Chondrocyte (in vitro differentiated cells): ENCODE results near the gene SORL1. TPM values are rescaled to one million over a fixed set of nuclear protein-coding genes. Genes with fewer than 3 reads are reported as not detected.

Source experiments
- DNase-seq: peaks from one replicate; pipeline ENCODE4 v3.0.0; 2021; ENCODE audit warnings: mixed read lengths, low spot score
- H3K27ac Mint-ChIP-seq: one replicate; pipeline ENCODE4 v1.8.0; 2021; ENCODE audit warnings: mild to moderate bottlenecking, moderate library complexity, mixed read lengths; ENCODE audit not compliant: unreplicated experiment
- H3K27me3 Mint-ChIP-seq: 2 replicates; pipeline ENCODE4 v1.8.0; 2021; ENCODE audit warnings: low read depth, mixed read lengths
- H3K36me3 Mint-ChIP-seq: 2 replicates; pipeline ENCODE4 v1.8.0; 2021; ENCODE audit warnings: low read depth, mixed read lengths
- H3K4me1 Mint-ChIP-seq: 2 replicates; pipeline ENCODE4 v1.8.0; 2021; ENCODE audit warnings: low read depth, mild to moderate bottlenecking, mixed read lengths
- H3K4me3 Mint-ChIP-seq: one replicate; pipeline ENCODE4 v1.8.0; 2021; ENCODE audit warnings: mild to moderate bottlenecking, moderate library complexity, mixed read lengths; ENCODE audit not compliant: unreplicated experiment
- H3K9me3 Mint-ChIP-seq: 2 replicates; pipeline ENCODE4 v1.8.0; 2021; ENCODE audit warnings: low read depth, mixed read lengths
- CTCF ChIP-seq: fragments of 200-600 bp; sonication (generic); IDR thresholded peaks from 2 replicates; pipeline ENCODE4 v1.5.0; 2021; ENCODE audit warnings: antibody characterized with exemption, mild to moderate bottlenecking, moderate library complexity
- total RNA-seq: library from RNA; stranded (reverse); gene quantifications from 3 replicates; pipeline ENCODE4 v1.2.1, GENCODE V29; 2021

SORL1 gene
- total RNA-seq, 1 donor from 2014 or later = 0.87 TPM

- Mint-ChIP-seq H3K9me3 (no peaks in the 10 kb centered on the region), H3K27ac (no peak overlapping the region), H3K36me3 (no peaks in the 10 kb centered on the region), H3K4me1 (peaks cover 22% of the 10 kb centered on the region), H3K27me3 (peaks cover 36% of the 10 kb centered on the region), H3K4me3 (no peak overlapping the region)
- TF ChIP-seq CTCF = no peak
- DNase-seq = no peak
Measured at GRCh38 chr11:121460941-121461514, 8.9 kb downstream of the SORL1 start.

GRCh38 chr11:121461843-121462242, 9.7 kb downstream of the SORL1 start:
- TF ChIP-seq CTCF = no peak
- no peak overlapping the region for H3K27ac Mint-ChIP-seq

GRCh38 chr11:121463689-121464335, 11.7 kb downstream of the SORL1 start:
- Mint-ChIP-seq H3K4me3 (no peak overlapping the region), H3K36me3 (no peaks in the 10 kb centered on the region), H3K27ac (peak overlapping the region; percentile 85), H3K4me1 (peaks cover 46% of the 10 kb centered on the region), H3K9me3 (no peaks in the 10 kb centered on the region), H3K27me3 (peaks cover 19% of the 10 kb centered on the region)
- TF ChIP-seq CTCF = no peak
- no peak for DNase-seq

More at GRCh38 chr11:121461843-121462242, 9.7 kb downstream of the SORL1 start:
- H3K36me3 Mint-ChIP-seq = no peaks in the 10 kb centered on the region
- DNase-seq = no peak
- peaks cover 30% of the 10 kb centered on the region for H3K4me1 Mint-ChIP-seq
- no peaks in the 10 kb centered on the region for H3K9me3 Mint-ChIP-seq
- no peak overlapping the region for H3K4me3 Mint-ChIP-seq
- H3K27me3 Mint-ChIP-seq = peaks cover 32% of the 10 kb centered on the region

GRCh38 chr11:121464352-121464946, 12.3 kb downstream of the SORL1 start:
- no peak for TF ChIP-seq CTCF
- DNase-seq = no peak
- Mint-ChIP-seq H3K4me3 (no peak overlapping the region), H3K27me3 (peaks cover 19% of the 10 kb centered on the region), H3K4me1 (peaks cover 52% of the 10 kb centered on the region), H3K9me3 (no peaks in the 10 kb centered on the region), H3K27ac (peak overlapping the region; percentile 85), H3K36me3 (no peaks in the 10 kb centered on the region)

GRCh38 chr11:121465709-121466062, 13.6 kb downstream of the SORL1 start:
- no peak for DNase-seq
- Mint-ChIP-seq H3K9me3 (no peaks in the 10 kb centered on the region), H3K27ac (peak overlapping the region; percentile 87), H3K36me3 (no peaks in the 10 kb centered on the region), H3K4me3 (no peak overlapping the region), H3K27me3 (peaks cover 12% of the 10 kb centered on the region), H3K4me1 (peaks cover 59% of the 10 kb centered on the region)
- no peak for TF ChIP-seq CTCF
